Neural cell (in vitro differentiated cells): ENCODE data around the gene MYOCD.

Experiments
- CTCF ChIP-seq: fragments of 450-650 bp; IDR thresholded peaks from 2 replicates; pipeline ENCODE4 v1.5.1; 2014; ENCODE audit warnings: antibody characterized with exemption, mild to moderate bottlenecking, moderate library complexity; ENCODE audit not compliant: poor library complexity, severe bottlenecking
- EP300 ChIP-seq: fragments of 450-650 bp; conservative IDR thresholded peaks from 2 replicates; pipeline ENCODE4 v1.6.1; 2014; ENCODE audit warnings: antibody characterized with exemption, mild to moderate bottlenecking, moderate library complexity; ENCODE audit not compliant: poor library complexity, severe bottlenecking
- EZH2 ChIP-seq: fragments of 200-600, 300-800 bp; shearing (Covaris generic), sonication (generic); IDR thresholded peaks from 2 replicates; pipeline ENCODE4 v1.6.1; 2014; ENCODE audit warnings: antibody characterized with exemption, low read length, borderline replicate concordance, mild to moderate bottlenecking; ENCODE audit not compliant: insufficient read depth, poor library complexity, severe bottlenecking
- POLR2AphosphoS5 ChIP-seq: IDR thresholded peaks from 2 replicates; pipeline ENCODE4 v1.6.1; 2012
- TAF1 ChIP-seq: IDR thresholded peaks from 2 replicates; pipeline ENCODE4 v1.6.1; 2012; ENCODE audit warnings: low read depth

- no peak for TF ChIP-seq EZH2
- TF ChIP-seq POLR2AphosphoS5: no peak
- no peak for TF ChIP-seq CTCF
- TF ChIP-seq TAF1: no peak
- no peak for TF ChIP-seq EP300
These were observed 148.0 kb downstream of the MYOCD start for GRCh38 chr17:12813664-12814063.
